Measurements from ENCODE around the gene ATP7B.
"Not testable (repeated sequence)": the region's sequence is repeated elsewhere in the genome, so short reads cannot be mapped to it uniquely, and the experiment has no call there.

ATP7B gene

DNA sequence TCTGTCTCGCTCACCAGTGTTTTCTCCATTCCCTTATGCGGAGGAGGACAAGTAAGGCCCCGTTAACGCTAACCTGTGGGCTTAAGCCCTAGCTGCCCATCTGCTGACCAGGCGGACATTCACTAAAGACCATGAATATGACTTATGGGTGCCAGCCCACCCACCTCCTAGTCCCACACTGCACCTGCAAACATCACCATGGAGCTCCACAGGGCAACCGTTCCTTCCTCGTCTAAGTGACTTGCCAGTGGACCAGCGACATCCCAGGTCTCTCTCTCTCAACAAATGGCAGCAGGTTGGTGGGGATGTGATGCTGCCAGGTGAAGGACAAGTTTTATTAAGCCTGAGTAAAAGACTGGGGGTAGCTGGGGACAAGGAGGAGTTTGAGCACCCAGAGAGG, 94.3 kb downstream of the ATP7B start:
- no peak for DNase-seq

DNA sequence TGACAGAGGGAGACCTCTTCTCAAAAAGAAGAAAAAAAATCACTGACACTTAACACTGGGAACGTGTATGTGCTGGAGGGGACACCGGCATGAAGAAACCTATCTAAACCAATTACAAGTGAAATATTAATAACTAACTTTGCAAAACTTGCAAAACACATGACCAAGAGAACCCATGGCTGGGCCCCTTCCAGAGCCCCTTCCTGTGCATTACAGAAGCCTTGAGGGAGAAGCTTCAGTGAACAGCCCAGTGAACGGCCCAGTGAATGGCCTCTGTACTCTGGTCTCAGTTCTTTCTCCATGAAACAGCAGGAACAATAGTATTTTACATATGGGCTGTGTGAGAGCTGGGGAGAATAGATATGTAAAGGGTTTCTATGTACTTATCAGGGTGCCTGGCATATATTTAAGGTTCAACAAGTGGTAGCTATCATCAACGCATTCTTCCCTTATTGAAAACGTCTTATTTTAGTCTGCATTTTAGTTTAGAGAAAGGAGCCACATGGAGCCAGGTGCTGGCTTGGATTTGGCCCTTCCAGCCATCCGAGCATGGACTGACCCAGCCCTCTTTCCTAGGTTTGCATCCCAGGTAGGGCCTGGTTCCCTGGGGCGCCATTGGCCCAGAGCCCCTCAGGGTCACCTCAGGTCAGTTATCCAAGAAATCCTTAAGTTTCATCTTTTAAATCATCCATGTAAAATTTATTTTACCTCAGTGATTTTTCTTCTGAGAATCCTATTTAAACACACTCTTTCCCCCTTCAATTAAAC, 95.0 kb downstream of the ATP7B start:
- no peak for DNase-seq

DNA sequence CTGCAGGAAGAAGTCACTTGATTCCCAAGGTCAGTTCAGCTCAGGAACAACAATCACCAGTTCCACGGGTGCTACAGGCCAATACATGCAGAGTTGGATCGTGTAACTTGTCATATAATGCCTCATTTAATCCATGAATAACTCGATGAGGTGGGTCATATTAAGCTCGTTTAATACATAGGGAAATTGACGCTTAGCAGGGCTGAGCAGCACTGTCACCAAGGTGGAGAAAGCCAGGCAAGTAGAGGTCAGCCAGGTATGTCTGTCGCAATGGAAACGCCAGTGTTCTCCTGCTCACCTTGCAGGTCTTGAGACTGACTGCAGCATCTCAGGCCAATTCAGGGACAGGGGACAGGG, 97.1 kb downstream of the ATP7B start:
- no peak for DNase-seq

GRCh38 chr13:51913421-51914136, 97.7 kb downstream of the ATP7B start:
- DNase-seq: no peak

DNA sequence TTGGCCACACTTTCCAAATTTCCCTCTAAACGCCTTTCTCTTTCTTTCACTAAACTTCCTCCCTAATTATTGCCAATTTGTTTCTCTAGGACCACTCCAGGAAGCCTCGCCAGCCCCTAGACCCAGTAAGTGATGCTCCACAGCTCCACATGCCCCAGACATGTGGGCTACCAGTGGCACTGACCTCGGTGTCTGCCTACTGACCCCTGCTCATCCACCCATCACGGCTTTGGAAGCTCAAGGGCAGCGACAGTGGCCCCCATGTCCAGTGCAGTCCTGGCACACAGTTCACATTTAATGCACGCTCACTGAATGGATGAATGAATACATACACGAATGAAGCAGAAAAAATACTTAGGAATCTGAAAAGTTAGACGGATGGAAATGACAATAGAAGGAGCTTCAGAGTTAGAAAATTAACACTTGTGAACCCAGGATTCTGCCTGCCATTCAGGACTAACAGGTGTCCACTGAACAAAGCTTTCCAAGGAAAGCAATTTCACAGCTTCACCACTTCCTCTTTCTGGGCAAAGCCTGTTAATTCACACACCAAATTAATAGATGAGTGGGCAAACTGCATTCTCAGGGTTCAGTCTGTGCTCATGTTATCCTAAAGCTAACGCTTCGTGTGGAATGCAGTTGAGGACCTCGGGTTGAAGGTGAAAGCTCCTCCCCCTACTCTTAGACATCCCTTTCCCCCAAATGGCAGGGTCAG, 98.6 kb downstream of the ATP7B start:
- DNase-seq: no peak

DNA sequence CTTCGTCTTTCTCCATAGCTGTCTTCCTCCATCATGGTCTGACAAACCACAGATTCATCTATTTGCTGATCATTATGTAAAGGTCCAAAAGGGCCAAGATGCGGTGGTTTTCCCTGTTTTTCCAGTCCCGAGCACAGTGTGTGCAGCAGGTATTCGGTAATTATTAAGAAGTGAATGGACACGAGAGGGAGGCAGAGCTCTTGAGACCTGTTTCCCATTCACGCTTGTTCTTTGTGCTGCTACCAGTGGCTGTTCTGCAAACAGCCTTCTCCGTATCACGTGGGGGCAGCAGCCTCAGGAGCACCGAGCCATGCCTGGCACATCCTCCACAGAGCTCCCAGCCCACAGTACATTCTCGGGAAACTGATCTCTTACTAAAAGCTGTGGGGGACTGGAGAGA, 99.2 kb downstream of the ATP7B start:
- DNase-seq: no peak

DNA sequence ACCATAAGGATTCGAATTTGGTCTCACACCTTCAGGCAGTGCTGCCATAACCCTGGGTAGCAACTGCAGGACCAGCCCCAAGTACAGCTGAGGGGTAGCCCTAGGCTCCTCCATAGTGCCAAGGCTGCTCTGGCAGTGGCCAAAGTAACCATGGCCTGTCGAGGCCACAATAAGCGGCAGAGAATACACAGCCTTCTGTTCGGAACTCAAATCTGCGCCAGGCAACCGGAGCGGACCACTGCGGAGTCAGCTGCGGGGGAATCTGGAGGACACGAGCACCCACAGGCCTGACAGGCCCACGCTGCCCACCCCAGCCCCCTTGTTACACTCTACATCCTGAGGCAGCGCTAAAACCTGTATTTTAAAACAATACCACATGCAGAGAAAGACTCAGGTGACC, 100.7 kb downstream of the ATP7B start:
- no peak for DNase-seq

DNA sequence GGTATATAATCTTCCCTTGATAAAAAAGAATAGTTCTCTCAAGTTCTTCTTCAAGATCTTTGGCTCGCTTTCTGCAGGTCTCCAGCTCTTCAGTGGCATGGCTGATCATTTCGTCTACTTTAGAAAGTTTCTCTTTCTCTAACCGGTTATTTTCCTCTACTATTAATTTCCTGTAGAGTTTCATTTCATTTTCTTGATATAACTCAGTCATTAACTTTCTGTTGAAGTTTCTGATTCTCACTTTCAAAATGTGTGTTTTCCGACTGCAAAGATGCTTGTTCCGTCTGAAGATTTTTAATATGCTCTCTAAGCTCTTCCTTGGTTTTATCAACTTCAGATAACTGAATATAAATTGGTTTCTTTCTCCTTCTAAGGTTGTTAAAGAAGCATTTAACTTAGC, 102.0 kb downstream of the ATP7B start:
- DNase-seq: not testable (repeated sequence)

GRCh38 chr13:51907040-51907732, 104.1 kb downstream of the ATP7B start:
- DNase-seq: no peak

DNA sequence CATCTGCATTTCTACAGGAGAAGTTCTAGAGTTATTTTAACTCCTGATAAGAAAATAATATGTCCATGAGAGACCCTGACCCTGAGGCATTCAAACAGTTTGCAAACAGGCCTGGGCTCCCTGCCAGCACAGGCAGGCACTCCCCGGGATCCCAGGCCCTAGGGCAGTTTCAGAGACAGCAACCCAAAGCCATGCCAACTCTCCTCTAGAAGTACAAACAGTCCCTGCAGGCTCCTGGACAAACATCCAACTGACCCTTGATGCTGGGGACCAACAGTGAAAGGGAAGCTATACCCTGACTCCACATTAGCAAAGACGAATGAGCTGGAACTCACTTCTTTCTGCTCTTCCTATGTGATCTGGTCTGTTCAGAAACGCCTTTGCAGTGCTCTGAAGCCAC, 104.7 kb downstream of the ATP7B start:
- no peak for DNase-seq

- no peak for DNase-seq
Observed at GRCh38 chr13:51905787-51906186, 105.5 kb downstream of the ATP7B start.

- DNase-seq: no peak
Observed at GRCh38 chr13:51902776-51903175, 108.5 kb downstream of the ATP7B start.

- no peak for DNase-seq
Observed at GRCh38 chr13:51900471-51900870, 110.8 kb downstream of the ATP7B start.

GRCh38 chr13:51895906-51896888, 115.1 kb downstream of the ATP7B start:
- DNase-seq: no peak

GRCh38 chr13:51894239-51894638, 117.0 kb downstream of the ATP7B start:
- DNase-seq: no peak

GRCh38 chr13:51892657-51893056, 118.6 kb downstream of the ATP7B start:
- DNase-seq: no peak

DNA sequence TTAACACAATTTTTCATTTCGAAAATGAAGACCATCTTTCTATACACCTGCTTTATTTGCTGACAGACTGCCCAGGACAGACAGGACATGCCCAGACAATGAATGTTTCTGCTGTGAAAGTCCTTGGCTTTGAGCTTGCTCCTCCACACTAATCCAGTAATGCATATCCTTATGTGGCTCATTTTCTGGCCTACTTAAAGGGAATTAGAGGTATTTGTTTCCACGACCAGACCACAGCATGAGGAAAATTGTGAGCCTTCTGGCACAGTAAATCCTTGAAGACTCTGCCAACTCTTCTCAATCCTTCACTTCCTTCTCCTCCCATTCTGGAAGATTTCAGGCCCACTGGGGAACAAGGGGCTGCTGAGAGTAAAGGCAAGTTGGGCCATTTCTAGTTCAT, 123.8 kb downstream of the ATP7B start:
- no peak for DNase-seq

DNA sequence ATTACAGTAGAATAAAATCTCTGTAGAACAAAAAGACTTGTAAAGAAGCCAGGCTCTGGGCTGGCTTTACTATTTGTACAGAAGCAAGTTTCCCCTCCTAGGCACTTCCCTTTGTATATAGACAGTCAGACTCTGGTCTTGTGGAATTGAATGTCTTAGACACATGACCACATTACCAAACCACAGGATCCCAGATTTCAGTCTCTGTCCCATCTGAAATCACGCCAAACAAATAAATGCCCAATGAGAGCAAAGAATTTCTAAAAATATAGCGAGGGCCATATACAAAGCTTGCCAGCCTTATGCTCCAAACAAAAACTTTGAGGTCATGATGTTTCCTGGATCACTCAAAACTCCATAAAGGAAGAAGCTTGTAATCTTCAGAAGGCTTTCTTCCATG, 125.6 kb downstream of the ATP7B start:
- no peak for DNase-seq

GRCh38 chr13:51883226-51883600, 128.0 kb downstream of the ATP7B start:
- DNase-seq: no peak
